Measurements from ENCODE around the gene TRAF6. TPM values are rescaled to one million over a fixed set of nuclear protein-coding genes. Genes with fewer than 3 reads are reported as not detected.

TRAF6 gene
- total RNA-seq, 1 donor from 2014 or later = 9.0 TPM

Other genes with a start within 250 kb of the TRAF6 start
- 35.8 and 39.8 TPM in 2 replicates for gene COMMD9, start 220.8 kb downstream of the TRAF6 start, total RNA-seq
- gene PRR5L, start 214.0 kb downstream of the TRAF6 start, total RNA-seq = 23.4 and 32.7 TPM in 2 replicates
- gene RAG1, start 57.7 kb upstream of the TRAF6 start, total RNA-seq = 0.05 and 0.21 TPM in 2 replicates
- gene IFTAP, start 84.2 kb upstream of the TRAF6 start, total RNA-seq = 0.75 and 2.2 TPM in 2 replicates
- gene RAG2, start 88.0 kb upstream of the TRAF6 start, total RNA-seq = not detected in 2 replicates

Data from activated T-helper 2 cell treated with anti-CD3 and anti-CD28 coated beads, Interferon-gamma antibody, Interleukin-2, Interleukin-4, amounts not matched to agents 10 μg/mL and 5 μg/mL and 100 μg/mL, durations not matched to agents 14 hours and 24 hours and 36 hours (primary cell).